ENCODE results near the gene TGFBR3. TPM values are rescaled to one million over a fixed set of nuclear protein-coding genes. Genes with fewer than 3 reads are reported as not detected.
"Not testable (repeated sequence)": the region's sequence is repeated elsewhere in the genome, so short reads cannot be mapped to it uniquely, and the experiment has no call there.

The TGFBR3 gene
- total RNA-seq, 1 donor from 2014 or later, result 7.4 TPM

DNA sequence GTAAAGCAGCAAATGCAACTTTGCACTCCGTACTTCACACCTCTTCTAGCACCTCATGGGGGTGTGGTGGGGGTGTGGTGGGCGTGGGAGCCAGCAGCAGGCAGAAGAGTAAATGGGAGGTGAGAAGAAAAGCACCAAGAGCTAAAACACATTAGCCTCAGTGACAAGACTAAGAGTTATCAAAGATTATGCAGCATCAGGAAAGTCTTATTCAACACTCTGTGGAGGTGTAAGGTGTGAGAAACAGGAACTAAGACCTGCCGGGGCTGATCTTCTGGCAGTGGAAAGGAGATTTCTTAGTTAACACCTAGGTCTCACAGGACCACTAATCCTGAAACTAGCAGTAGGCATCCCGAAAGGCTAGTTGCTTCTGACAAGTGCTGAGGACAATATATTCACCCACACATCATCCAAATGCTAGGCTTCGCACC, 9.9 kb downstream of the TGFBR3 start:
- H3K36me3 Mint-ChIP-seq (ENCODE audit: low read depth), result peaks cover 3% of the 10 kb centered on the region
- peaks cover 58% of the 10 kb centered on the region for H3K4me1 Mint-ChIP-seq
- no peaks in the 10 kb centered on the region for H3K9me3 Mint-ChIP-seq
- intact Hi-C loops (cut with micrococcal nuclease), result loop anchor here (2.0 kb wide), 2 partner anchors 203 to 353 kb away; no protein-coding TSS in a partner anchor
- H3K27me3 Mint-ChIP-seq, result peaks cover 12% of the 10 kb centered on the region
- peak overlapping the region; percentile 13 for H3K27ac Mint-ChIP-seq
- DNase-seq, result no peak
- peak overlapping the region; percentile 44 for H3K4me3 Mint-ChIP-seq

DNA sequence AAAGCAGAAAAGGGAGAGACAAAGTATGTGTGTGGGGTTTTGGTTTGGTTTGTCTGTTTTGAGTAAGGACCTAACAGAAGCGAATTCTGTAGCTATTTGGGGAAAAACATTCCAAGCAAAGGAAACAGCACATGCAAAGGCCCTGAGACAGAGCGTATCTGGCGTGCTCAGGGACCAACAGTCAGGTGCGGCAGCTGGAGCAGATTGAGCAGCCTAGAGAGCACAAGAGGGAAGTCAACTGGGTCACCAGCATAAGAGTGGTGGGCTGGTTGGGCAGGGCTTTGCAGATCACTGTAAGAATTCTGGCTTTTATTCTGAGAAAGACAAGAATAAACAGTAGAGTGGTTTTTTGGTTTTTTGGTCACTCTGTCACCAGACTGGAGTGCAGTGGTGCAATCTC, 11.8 kb downstream of the TGFBR3 start:
- Mint-ChIP-seq H3K4me3 (no peak overlapping the region), H3K4me1 (peaks cover 63% of the 10 kb centered on the region), H3K9me3 (no peaks in the 10 kb centered on the region), H3K36me3 (ENCODE audit: low read depth) (peaks cover 3% of the 10 kb centered on the region), H3K27ac (no peak overlapping the region), H3K27me3 (peaks cover 19% of the 10 kb centered on the region)
- intact Hi-C loops (cut with micrococcal nuclease), result no loop called here
- no peak for DNase-seq

DNA sequence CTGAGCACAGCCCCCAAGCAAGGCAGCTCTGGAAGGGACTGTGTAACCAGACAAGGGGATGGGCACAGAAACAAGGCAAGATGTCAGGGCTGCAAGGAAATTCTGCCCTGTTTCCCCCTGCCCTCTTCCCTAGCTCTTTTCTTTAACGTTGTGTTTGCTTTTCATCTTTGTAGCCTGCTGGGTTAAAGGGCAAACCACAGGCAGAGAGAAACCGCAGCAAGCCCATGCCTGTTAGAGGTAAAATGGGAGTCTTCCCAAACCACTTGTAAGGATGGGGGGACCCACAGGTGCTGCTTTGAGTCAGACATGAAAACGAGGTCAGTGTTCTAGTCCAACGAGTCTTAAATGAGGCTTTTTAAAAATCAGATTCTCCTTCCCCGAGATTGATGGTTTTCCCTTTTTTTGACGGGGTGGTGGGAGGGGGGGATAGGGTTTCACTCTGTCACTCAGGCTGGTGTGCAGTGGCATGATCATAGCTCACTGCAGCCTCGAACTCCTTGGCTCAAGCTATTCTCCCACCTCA, 13.3 kb downstream of the TGFBR3 start:
- intact Hi-C loops (cut with micrococcal nuclease), result no loop called here
- peak overlapping the region; percentile 66 for H3K27ac Mint-ChIP-seq
- peaks cover 3% of the 10 kb centered on the region for H3K36me3 Mint-ChIP-seq (ENCODE audit: low read depth)
- H3K4me1 Mint-ChIP-seq, result peaks cover 51% of the 10 kb centered on the region
- peaks cover 19% of the 10 kb centered on the region for H3K27me3 Mint-ChIP-seq
- peak; percentile 77 for DNase-seq
- H3K9me3 Mint-ChIP-seq, result no peaks in the 10 kb centered on the region
- peak overlapping the region; percentile 64 for H3K4me3 Mint-ChIP-seq

DNA sequence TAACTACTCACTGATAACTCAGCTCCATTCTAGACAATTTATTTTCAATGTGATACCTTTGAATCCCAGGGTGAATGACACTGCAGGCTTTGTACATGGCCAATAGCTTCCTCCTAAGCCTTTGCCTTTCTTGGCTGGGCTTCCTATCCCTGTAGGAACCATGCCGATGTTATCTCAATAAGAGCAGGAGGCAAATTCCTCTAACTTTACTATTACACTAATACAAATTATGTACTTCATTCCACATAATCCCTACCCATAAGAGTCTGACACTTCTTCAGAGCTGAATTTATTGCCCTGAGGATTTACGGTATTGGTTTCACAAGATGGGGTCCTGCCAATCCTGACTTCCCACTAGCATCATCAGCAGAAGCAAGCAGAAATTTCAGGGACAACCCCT, 14.0 kb downstream of the TGFBR3 start:
- Mint-ChIP-seq H3K4me1 (peaks cover 45% of the 10 kb centered on the region), H3K9me3 (no peaks in the 10 kb centered on the region), H3K27me3 (peaks cover 21% of the 10 kb centered on the region), H3K27ac (no peak overlapping the region), H3K36me3 (ENCODE audit: low read depth) (peaks cover 3% of the 10 kb centered on the region), H3K4me3 (no peak overlapping the region)
- intact Hi-C loops (cut with micrococcal nuclease), result no loop called here
- no peak for DNase-seq

DNA sequence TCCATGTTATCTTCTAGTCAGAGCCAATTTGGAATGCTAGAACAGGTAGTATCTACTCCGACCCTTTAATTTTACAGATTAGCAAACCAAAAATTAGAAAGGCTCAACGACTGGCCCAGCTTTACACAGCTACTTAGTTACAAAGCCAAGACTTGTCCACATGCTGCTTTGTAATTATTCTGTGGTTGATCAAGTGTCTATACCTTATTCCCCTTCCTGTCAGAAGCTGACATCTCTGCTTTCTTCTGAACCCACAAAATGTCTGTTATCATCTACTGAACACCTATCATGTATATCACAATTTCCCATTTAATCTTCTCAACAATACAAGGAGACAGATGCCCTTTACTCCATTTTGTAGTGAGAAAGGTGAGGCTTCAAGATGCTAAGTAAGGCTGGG, 15.6 kb downstream of the TGFBR3 start:
- Mint-ChIP-seq H3K4me3 (no peak overlapping the region), H3K36me3 (ENCODE audit: low read depth) (peaks cover 3% of the 10 kb centered on the region), H3K27ac (no peak overlapping the region), H3K4me1 (peaks cover 33% of the 10 kb centered on the region), H3K9me3 (no peaks in the 10 kb centered on the region), H3K27me3 (peaks cover 26% of the 10 kb centered on the region)
- no peak for DNase-seq
- intact Hi-C loops (cut with micrococcal nuclease), result no loop called here

DNA sequence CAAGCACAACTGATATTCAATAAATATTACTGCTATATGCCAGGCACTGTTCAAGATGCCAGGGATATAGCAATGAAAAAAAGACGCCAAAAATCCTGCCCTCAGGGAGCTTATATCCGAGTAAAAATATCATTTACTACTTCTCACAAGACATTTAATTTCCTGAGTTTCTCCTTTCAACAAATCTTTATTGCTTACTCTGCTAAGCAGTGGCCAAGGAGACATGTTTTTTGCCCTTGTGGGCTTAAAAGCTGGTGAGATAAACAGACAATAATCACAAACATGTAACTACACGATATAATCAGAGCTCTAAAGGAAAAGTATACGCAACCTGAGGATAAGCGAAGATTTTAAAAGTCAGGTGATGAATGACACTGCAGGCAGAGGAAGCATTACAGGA, 19.5 kb downstream of the TGFBR3 start:
- Mint-ChIP-seq H3K9me3 (no peaks in the 10 kb centered on the region), H3K27ac (no peak overlapping the region), H3K4me1 (peaks cover 12% of the 10 kb centered on the region), H3K36me3 (ENCODE audit: low read depth) (no peaks in the 10 kb centered on the region), H3K27me3 (peaks cover 17% of the 10 kb centered on the region), H3K4me3 (no peak overlapping the region)
- DNase-seq, result no peak
- intact Hi-C loops (cut with micrococcal nuclease), result no loop called here

DNA sequence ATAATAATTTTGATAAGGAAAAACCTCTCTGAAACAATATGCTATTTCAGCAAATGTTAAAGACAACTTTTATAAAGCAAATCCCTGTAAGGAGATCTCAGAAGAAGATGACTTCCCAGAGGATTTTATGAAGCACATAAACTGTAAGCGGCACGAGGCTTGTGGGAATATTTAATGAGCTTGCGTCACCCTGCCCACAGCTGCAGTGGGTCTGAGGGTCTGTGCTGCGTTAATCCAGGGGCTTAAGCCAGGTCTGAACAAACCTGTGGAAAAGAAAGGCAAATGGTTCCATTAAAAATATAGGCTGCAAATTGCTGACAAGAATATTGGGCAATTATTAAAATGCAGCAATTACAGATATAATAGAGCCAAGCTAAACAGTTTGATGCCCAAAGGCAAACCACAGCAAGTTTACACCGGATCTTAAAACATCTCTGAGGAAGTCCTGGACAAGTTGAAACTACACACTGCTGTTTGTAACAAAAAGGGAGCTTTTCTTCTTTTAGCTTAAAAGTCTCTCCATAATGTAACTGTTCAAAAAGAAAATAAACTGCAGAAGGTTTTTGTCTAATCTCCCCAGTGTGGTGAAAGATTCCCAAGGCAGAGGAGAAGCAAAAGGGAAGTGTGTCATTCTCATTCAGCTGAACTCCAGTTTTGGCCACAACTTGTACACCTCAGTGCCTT, 21.8 kb downstream of the TGFBR3 start:
- no peak overlapping the region for H3K27ac Mint-ChIP-seq
- no peaks in the 10 kb centered on the region for H3K9me3 Mint-ChIP-seq

DNA sequence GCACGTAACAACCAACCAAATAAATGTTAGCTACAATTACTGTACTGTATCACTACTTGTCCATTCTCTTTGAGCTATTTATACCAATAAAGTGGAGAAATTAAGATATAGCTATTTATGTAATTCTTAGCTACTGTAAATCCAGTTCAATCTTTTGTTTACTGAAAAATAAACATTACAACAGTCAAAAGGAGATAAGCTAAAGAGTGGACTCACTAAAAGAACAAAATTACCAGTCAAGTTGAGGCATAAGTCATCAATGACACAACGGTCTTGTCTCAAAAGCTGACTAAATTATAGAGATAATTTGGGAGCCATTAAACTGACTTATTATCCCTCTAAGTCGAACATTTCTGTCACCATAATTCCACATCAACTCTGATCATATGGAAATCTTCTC, 22.5 kb downstream of the TGFBR3 start:
- Mint-ChIP-seq H3K4me3 (no peak overlapping the region), H3K27ac (no peak overlapping the region), H3K36me3 (ENCODE audit: low read depth) (peaks cover 5% of the 10 kb centered on the region), H3K9me3 (no peaks in the 10 kb centered on the region), H3K27me3 (peaks cover 10% of the 10 kb centered on the region), H3K4me1 (no peaks in the 10 kb centered on the region)
- intact Hi-C loops (cut with micrococcal nuclease), result no loop called here
- DNase-seq, result no peak

More for the DNA sequence above, 21.8 kb downstream of the TGFBR3 start:
- Mint-ChIP-seq H3K4me1 (no peaks in the 10 kb centered on the region), H3K27me3 (peaks cover 10% of the 10 kb centered on the region), H3K36me3 (ENCODE audit: low read depth) (peaks cover 4% of the 10 kb centered on the region), H3K4me3 (no peak overlapping the region)
- DNase-seq, result no peak
- intact Hi-C loops (cut with micrococcal nuclease), result no loop called here

DNA sequence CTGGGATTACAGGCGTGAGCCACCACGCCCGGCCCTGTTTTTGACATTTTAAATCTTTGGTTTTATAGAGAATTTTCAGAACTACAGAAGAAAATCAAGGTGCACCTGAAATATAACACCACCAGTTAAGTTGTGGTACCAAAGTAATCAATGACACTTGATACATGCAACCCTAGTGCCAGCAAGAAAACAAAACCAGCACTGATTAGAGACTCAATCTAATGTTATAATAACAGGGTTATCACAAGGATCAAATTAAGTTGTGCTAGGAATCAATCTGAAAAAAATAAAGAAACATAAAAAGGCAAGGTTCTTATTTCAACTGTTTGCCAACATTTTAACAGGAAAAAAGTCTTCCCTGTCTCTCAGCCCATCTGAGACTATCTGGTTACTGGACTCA, 23.8 kb downstream of the TGFBR3 start:
- Mint-ChIP-seq H3K4me3 (no peak overlapping the region), H3K9me3 (no peaks in the 10 kb centered on the region), H3K27ac (no peak overlapping the region), H3K27me3 (peaks cover 8% of the 10 kb centered on the region), H3K36me3 (ENCODE audit: low read depth) (peaks cover 5% of the 10 kb centered on the region), H3K4me1 (no peaks in the 10 kb centered on the region)
- DNase-seq, result no peak
- intact Hi-C loops (cut with micrococcal nuclease), result no loop called here

DNA sequence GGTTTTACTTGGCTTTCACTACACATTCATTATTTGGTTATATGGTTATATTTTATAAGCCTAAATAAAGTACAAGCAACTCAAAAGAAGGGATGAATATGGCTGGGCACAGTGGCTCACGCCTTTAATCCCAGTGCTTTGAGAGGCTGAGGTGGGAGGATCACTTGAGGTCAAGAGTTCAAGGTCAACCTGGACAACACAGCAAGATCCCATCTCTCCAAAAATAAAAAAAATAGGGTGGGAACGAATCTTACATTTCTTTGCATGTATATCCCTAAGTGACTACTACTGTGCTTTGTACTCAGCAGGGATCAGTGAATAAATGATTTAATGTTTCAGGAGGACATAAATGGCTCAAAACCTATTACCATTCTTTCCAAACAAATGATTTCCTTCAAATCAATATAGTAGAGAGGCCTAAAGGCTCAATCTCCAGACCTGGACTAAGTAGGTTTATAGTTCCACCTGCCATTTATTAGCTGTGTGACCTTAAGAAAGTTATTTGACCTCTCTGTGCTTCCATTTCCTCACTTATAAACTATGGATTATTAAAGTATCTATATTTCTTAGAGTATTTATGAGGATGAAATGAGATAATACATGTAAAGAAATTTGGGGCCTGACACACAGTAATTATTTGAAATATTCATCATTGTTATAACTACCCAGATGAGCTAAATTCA, 28.3 kb downstream of the TGFBR3 start:
- Mint-ChIP-seq H3K36me3 (ENCODE audit: low read depth) (peaks cover 8% of the 10 kb centered on the region), H3K27ac (no peak overlapping the region), H3K27me3 (no peaks in the 10 kb centered on the region), H3K4me1 (no peaks in the 10 kb centered on the region), H3K9me3 (peaks cover 3% of the 10 kb centered on the region), H3K4me3 (no peak overlapping the region)
- no peak for DNase-seq
- intact Hi-C loops (cut with micrococcal nuclease), result no loop called here

DNA sequence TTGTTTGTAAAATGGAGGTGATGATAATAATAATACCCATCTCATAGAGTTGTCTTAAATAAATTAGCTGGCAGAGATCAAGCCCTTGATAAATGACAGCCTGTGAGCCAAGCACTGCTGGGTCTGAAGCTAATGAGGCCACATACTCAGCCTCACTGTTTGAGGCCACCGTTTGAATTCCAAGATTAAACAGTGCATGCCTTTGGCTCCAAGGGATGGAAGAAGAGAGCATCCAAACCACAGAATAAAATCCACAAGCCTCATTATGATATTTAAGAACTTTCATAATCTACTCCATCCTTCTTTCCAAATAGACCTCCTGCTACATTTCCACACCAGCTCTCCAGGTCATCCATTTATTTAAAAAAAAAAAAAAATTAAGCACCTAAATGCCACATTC, 29.0 kb downstream of the TGFBR3 start:
- peaks cover 3% of the 10 kb centered on the region for H3K9me3 Mint-ChIP-seq
- H3K27ac Mint-ChIP-seq, result no peak overlapping the region
- peaks cover 8% of the 10 kb centered on the region for H3K36me3 Mint-ChIP-seq (ENCODE audit: low read depth)
- no peaks in the 10 kb centered on the region for H3K27me3 Mint-ChIP-seq
- H3K4me1 Mint-ChIP-seq, result no peaks in the 10 kb centered on the region
- no peak for DNase-seq
- intact Hi-C loops (cut with micrococcal nuclease), result no loop called here
- H3K4me3 Mint-ChIP-seq, result no peak overlapping the region

DNA sequence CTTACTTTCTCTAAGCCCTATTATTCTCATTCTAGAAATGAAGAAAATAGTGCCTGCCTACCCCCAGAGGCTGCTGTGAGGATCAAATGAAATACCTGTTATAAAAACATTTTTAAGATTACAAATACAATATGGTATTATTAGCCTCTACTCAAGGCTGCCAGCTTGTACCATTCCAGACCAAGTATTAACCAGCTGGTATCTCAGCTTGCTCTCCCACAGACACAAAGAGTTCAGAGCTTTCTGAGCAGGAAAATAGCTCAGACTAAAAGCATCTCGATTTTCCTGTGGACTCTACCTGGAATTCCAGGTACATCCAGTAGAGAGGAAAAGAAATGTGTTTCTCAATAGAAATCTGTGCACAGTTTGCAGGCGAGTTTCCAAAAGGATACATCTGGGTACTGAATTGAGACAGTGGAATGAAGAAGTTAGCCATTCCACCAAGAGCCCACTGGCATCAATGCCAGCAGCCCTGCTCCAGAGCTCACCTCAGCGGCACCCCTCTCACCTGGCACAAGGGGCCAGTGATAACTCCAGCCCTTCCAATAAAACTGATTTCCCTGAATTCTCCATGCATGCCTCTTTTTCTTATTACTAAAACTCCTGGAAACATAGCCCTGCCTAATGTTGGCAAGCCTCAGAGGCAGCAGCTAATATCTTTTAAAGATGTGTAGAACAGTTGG, 31.0 kb downstream of the TGFBR3 start:
- no peak for DNase-seq
- Mint-ChIP-seq H3K4me3 (no peak overlapping the region), H3K4me1 (peaks cover 2% of the 10 kb centered on the region), H3K27me3 (no peaks in the 10 kb centered on the region), H3K27ac (no peak overlapping the region), H3K36me3 (ENCODE audit: low read depth) (peaks cover 6% of the 10 kb centered on the region), H3K9me3 (peaks cover 3% of the 10 kb centered on the region)
- intact Hi-C loops (cut with micrococcal nuclease), result no loop called here

DNA sequence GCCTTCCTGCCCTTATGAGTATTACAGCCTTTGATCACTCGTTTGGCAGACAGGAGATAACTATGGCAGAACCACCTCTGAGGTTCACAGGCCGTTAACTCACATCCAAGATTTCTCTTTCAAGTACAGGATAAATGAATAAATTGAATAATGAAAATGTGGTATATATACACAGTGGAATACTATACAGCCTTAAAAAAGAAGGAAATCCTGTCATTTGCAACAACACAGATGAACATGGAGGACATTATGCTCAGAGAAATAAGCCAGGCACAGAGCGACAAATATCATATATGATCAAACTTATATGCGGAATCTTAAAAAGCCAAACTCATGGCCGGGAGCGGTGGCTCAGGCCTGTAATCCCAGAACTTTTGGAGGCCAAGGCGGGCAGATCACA, 32.6 kb downstream of the TGFBR3 start:
- intact Hi-C loops (cut with micrococcal nuclease), result no loop called here
- Mint-ChIP-seq H3K9me3 (peaks cover 3% of the 10 kb centered on the region), H3K4me1 (peaks cover 2% of the 10 kb centered on the region), H3K27ac (no peak overlapping the region), H3K4me3 (no peak overlapping the region), H3K36me3 (ENCODE audit: low read depth) (peaks cover 3% of the 10 kb centered on the region), H3K27me3 (peaks cover 2% of the 10 kb centered on the region)
- DNase-seq, result no peak

DNA sequence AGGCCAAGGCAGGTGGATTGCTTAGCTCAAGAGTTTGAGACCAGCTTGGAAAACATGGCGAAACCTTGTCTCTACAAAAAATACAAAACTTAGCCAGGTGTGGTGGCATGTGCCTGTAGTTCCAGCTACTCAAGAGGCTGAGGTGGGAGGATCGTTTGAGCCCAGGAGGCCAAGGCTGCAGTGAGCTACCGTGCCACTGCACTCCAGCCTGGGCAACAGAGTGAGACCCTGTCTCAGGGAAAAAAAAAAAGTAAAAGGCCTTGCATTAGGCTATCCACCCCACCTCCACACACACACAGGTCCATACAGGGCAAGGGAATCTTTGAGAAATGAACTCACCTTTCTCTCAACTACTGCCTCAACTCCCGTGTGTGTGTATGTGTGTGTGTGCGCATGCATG, 33.9 kb downstream of the TGFBR3 start:
- H3K27ac Mint-ChIP-seq; intact Hi-C loops (cut with micrococcal nuclease); H3K9me3 Mint-ChIP-seq; DNase-seq; H3K36me3 Mint-ChIP-seq (ENCODE audit: low read depth); H3K4me3 Mint-ChIP-seq; H3K4me1 Mint-ChIP-seq; H3K27me3 Mint-ChIP-seq: not testable (repeated sequence)
